ENCODE results near the gene DNAH3. TPM values are rescaled to one million over a fixed set of nuclear protein-coding genes. Genes with fewer than 3 reads are reported as not detected.

DNAH3 gene
- total and polyA plus RNA-seq, 10 donors, result 0.02 to 0.03 TPM; not detected in 8

DNA sequence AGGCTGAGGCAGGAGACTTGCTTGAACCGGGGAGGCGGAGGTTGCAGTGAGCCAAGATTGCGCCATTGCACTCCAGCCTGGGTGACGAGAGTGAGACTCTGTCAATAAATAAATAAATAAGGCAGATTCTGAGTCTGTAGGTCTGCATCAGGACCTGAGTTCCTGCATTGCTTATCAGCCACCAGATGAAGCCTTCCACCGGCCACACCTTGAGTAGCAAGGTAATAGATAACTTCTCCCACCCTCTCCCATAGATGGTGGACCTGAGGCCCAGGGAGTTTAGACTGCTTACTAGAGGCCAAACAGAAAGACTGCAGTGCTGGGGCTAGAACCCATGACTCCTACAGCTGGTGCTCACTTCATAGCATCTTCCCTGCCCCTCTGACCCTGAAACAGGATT is 38.7 kb upstream of the DNAH3 start:
- no peak for DNase-seq
- no peaks in the 10 kb centered on the region for H3K36me3 ChIP-seq
- no peak overlapping the region for H3K4me3 ChIP-seq
- H3K4me1 ChIP-seq, result peaks cover 0 to 9% (median 6%) of the 10 kb centered on the region in 6 donors
- H3K27me3 ChIP-seq (replicated peaks in 1 of 7), result peaks cover 0 to 16% (median 0%) of the 10 kb centered on the region in 7 donors
- WGBS, 5 donors, result 85 to 91% (median 89%) methylated on average over 5 of the region's 5 CpGs
- TF ChIP-seq CTCF (IDR thresholded peaks at IDR 0.05 in 8 of 11, conservative IDR thresholded peaks at IDR 0.05 in 3 of 11), result no peak
- TF ChIP-seq POLR2A (IDR thresholded peaks at IDR 0.05), result no peak
- TF ChIP-seq POLR2AphosphoS5 (IDR thresholded peaks at IDR 0.05), result no peak
- no peak overlapping the region for H3K27ac ChIP-seq
- H3K9me3 ChIP-seq, result peaks cover 0 to 19% (median 3%) of the 10 kb centered on the region in 8 donors
- intact Hi-C loops (cut with DNase I; ENCODE audit: low total_unique reads), result no loop called here

GRCh38 chr16:21186326-21186691 is 35.7 kb upstream of the DNAH3 start:
- intact Hi-C loops (cut with DNase I; ENCODE audit: low total_unique reads), result no loop called here
- DNase-seq, result no peak
- TF ChIP-seq POLR2AphosphoS5 (IDR thresholded peaks at IDR 0.05) (no peak), CTCF (IDR thresholded peaks at IDR 0.05 in 8 of 11, conservative IDR thresholded peaks at IDR 0.05 in 3 of 11) (no peak), POLR2A (IDR thresholded peaks at IDR 0.05) (no peak)
- H3K4me1 ChIP-seq, result peaks cover 0 to 9% (median 6%) of the 10 kb centered on the region in 6 donors
- peaks cover 0 to 21% (median 0%) of the 10 kb centered on the region in 8 donors for H3K9me3 ChIP-seq
- H3K27me3 ChIP-seq (replicated peaks in 1 of 7), result peaks cover 0 to 12% (median 0%) of the 10 kb centered on the region in 7 donors
- WGBS, 5 donors, result 59 to 67% (median 63%) methylated on average over 4 of the region's 4 CpGs
- peaks cover 0 to 14% (median 7%) of the 10 kb centered on the region in 6 donors for H3K36me3 ChIP-seq
- no peak overlapping the region for H3K4me3 ChIP-seq
- no peak overlapping the region for H3K27ac ChIP-seq

- Histone ChIP-seq H3K4me1 (peaks cover 0 to 9% (median 6%) of the 10 kb centered on the region in 6 donors), H3K4me3 (no peak overlapping the region), H3K9me3 (peaks cover 0 to 21% (median 0%) of the 10 kb centered on the region in 8 donors), H3K27ac (no peak overlapping the region), H3K36me3 (peaks cover 0 to 19% (median 12%) of the 10 kb centered on the region in 6 donors), H3K27me3 (replicated peaks in 1 of 7) (peaks cover 0 to 12% (median 0%) of the 10 kb centered on the region in 7 donors)
- no peak for TF ChIP-seq POLR2AphosphoS5 (IDR thresholded peaks at IDR 0.05)
- no peak for TF ChIP-seq CTCF (IDR thresholded peaks at IDR 0.05 in 8 of 11, conservative IDR thresholded peaks at IDR 0.05 in 3 of 11)
- TF ChIP-seq POLR2A (IDR thresholded peaks at IDR 0.05), result no peak
- intact Hi-C loops (cut with DNase I; ENCODE audit: low total_unique reads), result no loop called here
- no peak for DNase-seq
- 86 to 92% (median 90%) methylated on average over 12 of the region's 12 CpGs for whole genome bisulfite sequencing, 5 donors
These were observed 35.1 kb upstream of the DNAH3 start for GRCh38 chr16:21185659-21186325.

DNA sequence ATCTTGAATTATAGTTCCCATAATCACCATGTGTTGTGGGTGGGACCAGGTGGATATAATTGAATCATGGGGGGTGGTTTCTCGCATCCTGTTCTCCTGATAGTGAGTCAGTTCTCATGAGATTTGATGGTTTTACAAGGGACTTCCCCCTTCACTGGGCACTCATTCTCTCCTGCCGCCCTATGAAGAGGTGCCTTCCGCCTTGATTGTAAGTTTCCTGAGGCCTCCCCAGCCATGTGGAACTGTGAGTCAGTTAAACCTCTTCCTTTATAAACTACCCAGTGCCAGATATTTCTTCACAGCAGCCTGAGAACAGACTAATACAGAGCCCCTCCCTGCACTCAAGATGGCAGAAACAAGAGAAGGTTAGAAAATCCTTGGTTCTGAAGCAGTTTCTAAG is 34.2 kb upstream of the DNAH3 start:
- Histone ChIP-seq H3K4me3 (no peak overlapping the region), H3K9me3 (peaks cover 0 to 17% (median 0%) of the 10 kb centered on the region in 8 donors), H3K4me1 (peaks cover 0 to 9% (median 6%) of the 10 kb centered on the region in 6 donors), H3K27me3 (replicated peaks in 1 of 7) (peaks cover 0 to 12% (median 0%) of the 10 kb centered on the region in 7 donors), H3K36me3 (peaks cover 0 to 29% (median 20%) of the 10 kb centered on the region in 6 donors), H3K27ac (no peak overlapping the region)
- intact Hi-C loops (cut with DNase I; ENCODE audit: low total_unique reads), result no loop called here
- TF ChIP-seq POLR2AphosphoS5 (IDR thresholded peaks at IDR 0.05) (no peak), CTCF (IDR thresholded peaks at IDR 0.05 in 8 of 11, conservative IDR thresholded peaks at IDR 0.05 in 3 of 11) (no peak), POLR2A (IDR thresholded peaks at IDR 0.05) (no peak)
- WGBS, 5 donors, result 46 to 72% (median 56%) methylated on average over 3 of the region's 3 CpGs
- DNase-seq, result no peak
